H54 (cell line): ENCODE results near the gene KRT36.

Experiments
- DNase-seq: peaks from one replicate; pipeline ENCODE4 v3.0.0; 2011; ENCODE audit warnings: low spot score, mixed read lengths; ENCODE audit not compliant: insufficient read length
- FAIRE-seq: peaks from 3 replicates; lab custom pipeline; 2011; peaks lifted over from hg19 to GRCh38; lab: Jason Lieb, UNC
- POLR2A ChIP-seq: IDR thresholded peaks from 2 replicates; pipeline ENCODE4 v1.6.1; 2011; ENCODE audit warnings: low read depth, mild to moderate bottlenecking, low read length

The KRT36 gene

DNA sequence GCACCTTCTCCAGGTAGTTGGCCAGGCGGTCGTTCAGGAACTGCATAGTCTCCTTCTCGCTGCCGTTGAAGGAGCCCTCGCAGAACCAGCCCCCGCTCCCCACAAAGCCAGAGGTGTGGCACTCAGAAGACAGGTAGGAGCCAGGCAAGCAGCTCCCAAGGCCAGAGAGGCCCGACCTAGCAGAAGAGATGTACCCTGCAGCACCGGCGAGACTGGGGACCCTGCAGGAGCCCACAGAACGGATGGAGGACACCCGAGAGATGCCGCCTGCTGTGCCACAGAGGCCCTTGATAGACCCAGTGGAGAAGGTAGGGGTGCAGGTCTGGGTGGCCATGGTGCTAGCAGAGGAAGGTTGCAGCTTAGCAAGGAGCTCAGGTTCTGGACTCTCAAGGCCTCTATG, at the start of gene KRT36:
KRT36 (minus strand) TSS at position 380 of the 400 bp plus-strand sequence; CDS start at position 334, 46 bp downstream.
- TF ChIP-seq POLR2A = no peak
- FAIRE-seq (no peak), DNase-seq (no peak)

DNA sequence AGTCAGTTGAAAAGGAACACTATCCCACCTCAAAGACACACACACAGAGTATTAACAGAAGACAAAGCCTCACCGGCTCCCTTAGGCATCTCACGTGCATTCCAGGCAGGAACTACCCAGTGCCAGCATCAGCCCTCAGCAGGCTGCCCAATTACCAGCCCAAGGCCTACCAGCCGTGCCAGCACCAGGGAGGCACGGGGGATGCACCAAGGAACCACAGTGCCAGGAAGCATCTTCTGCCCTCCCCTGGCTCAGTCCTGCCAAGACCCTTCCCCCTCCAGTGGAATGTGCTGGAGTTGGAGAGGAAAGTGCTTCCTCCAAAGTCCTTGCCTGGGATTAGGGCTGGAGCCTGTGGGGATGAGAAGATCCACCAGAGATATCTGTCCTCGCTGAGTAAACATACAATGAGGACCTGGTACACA, 49.4 kb upstream of the KRT36 start:
- DNase-seq (no peak), FAIRE-seq (no peak)
- TF ChIP-seq POLR2A = no peak

DNA sequence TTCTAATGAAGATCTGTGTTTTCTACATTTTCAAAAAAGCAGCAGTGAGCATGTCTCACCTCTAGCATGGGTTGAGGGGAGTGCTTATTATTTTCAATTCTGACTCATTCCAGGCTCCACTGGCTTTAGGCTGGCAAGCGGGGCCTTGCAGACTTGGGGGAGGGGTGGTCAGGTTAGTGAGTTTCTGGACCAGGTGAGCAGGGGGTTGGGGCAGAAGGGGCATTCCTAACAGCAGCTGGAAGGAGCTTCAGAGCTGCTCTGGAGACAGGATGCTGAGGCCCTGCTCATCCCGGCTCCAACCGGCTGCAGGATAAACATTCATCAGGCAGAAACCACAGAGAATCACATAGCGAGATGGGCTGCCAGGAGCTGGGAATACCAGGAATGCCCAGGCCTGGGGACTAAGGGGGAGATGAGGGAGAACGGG, 48.9 kb upstream of the KRT36 start:
- no peak for DNase-seq
- TF ChIP-seq POLR2A = no peak
- no peak for FAIRE-seq

- TF ChIP-seq POLR2A = no peak
- FAIRE-seq (no peak), DNase-seq (no peak)
Measured at GRCh38 chr17:41537990-41538389, 48.3 kb upstream of the KRT36 start.

GRCh38 chr17:41537614-41537954, 47.9 kb upstream of the KRT36 start:
- no peak for TF ChIP-seq POLR2A
- no peak for DNase-seq
- FAIRE-seq = no peak

GRCh38 chr17:41536741-41537613, 47.3 kb upstream of the KRT36 start:
- no peak for TF ChIP-seq POLR2A
- no peak for DNase-seq
- no peak for FAIRE-seq

DNA sequence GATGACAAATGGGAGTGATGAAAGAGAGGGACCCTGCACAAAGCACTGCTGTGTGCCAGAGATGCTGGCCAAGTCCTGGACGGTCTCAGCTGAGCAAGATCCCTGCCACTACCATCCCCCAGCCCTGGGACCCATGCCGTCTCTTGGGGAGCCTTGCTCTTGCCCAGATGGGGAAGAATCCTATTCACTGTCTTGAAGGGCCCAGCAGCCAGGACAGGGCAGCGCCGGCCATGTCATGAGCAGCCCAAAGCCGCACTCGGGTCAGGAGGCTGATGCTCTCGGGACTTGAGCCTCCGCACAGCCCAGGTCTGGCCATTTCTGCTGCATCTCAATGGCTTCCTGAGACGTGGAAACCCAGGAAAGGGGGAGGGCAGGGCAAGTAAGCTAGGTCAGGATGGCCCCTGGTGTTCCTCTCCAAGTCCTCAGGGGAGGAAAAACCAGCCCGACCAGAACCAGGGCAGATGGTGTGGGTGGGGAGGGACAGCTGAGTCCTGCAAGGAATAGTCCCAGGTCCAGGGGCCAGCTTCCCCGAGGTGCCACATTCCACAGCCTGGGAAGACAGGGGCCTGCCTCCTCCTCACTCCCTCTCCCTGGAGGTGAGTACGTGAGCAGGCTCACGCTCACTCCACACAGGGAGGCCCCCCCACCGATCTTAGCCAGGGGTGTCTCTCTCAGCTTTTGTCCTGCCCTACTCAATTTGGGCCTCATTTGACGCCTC, 46.2 kb upstream of the KRT36 start:
- DNase-seq (no peak), FAIRE-seq (no peak)
- no peak for TF ChIP-seq POLR2A

GRCh38 chr17:41534899-41535546, 45.3 kb upstream of the KRT36 start:
- DNase-seq (no peak), FAIRE-seq (no peak)
- TF ChIP-seq POLR2A = no peak

DNA sequence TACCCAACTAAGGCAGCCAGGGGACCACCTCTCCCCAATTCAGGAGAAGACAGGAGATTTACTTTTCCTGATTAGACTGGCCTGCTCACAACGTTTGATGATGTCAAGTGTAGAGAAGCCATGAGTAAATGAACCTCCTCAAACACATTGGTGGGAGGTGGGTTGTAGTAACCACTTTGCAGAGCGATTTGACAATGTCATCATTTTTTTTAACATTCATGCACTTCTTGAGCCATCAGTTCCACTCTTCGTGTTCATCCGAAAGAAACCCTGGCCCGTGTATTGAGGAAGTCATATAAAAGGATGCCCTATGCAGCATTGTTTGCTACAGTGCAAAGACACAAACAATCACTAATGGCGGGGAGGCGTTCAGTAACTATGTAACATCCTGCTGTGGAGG, 43.9 kb upstream of the KRT36 start:
- no peak for FAIRE-seq
- no peak for DNase-seq
- TF ChIP-seq POLR2A = no peak

- no peak for FAIRE-seq
- no peak for TF ChIP-seq POLR2A
Measured at GRCh38 chr17:41532947-41533570, 43.3 kb upstream of the KRT36 start.

GRCh38 chr17:41531993-41532392, 42.3 kb upstream of the KRT36 start:
- no peak for FAIRE-seq
- no peak for TF ChIP-seq POLR2A
- no peak for DNase-seq

More at GRCh38 chr17:41532947-41533570, 43.3 kb upstream of the KRT36 start:
- DNase-seq = no peak

- peak; percentile 30 for FAIRE-seq
- peak; percentile 98 for DNase-seq
- TF ChIP-seq POLR2A = peak; percentile 14; the same call in 1 of the 2 replicates
Measured at GRCh38 chr17:41530062-41531048, 40.6 kb upstream of the KRT36 start.
